Neural cell (in vitro differentiated cells): ENCODE results near the gene TMTC3. TPM values are rescaled to one million over a fixed set of nuclear protein-coding genes. Genes with fewer than 3 reads are reported as not detected.

Source experiments
- H2AFZ ChIP-seq: fragments of 200-600, 300-800 bp; sonication (generic), shearing (Covaris generic); 2 replicates; pipeline ENCODE4 v1.6.0; 2014; ENCODE audit warnings: low read depth, mild to moderate bottlenecking, antibody characterized with exemption, low read length, moderate library complexity
- H3F3A ChIP-seq: fragments of 200-600 bp; shearing (Covaris generic); 2 replicates; pipeline ENCODE4 v1.6.1; 2016; ENCODE audit warnings: mild to moderate bottlenecking, moderate library complexity, mixed read lengths, antibody characterized with exemption, low read length; ENCODE audit not compliant: insufficient read depth, poor library complexity, severe bottlenecking
- H3K27ac ChIP-seq: fragments of 200-600, 300-800 bp; sonication (generic), shearing (Covaris generic); 2 replicates; pipeline ENCODE4 v1.5.1; 2014; ENCODE audit warnings: mild to moderate bottlenecking, low read length, moderate library complexity
- H3K27me3 ChIP-seq: fragments of 300-800, 200-600 bp; sonication (generic), shearing (Covaris generic); 2 replicates; pipeline ENCODE4 v1.6.0; 2014; ENCODE audit warnings: mild to moderate bottlenecking, low read depth, low read length, moderate library complexity; ENCODE audit not compliant: insufficient read depth
- H3K36me3 ChIP-seq: fragments of 300-800, 200-600 bp; sonication (generic), shearing (Covaris generic); 2 replicates; pipeline ENCODE4 v1.5.1; 2014; ENCODE audit warnings: mild to moderate bottlenecking, antibody characterized with exemption, low read length, moderate library complexity; ENCODE audit not compliant: insufficient read depth
- H3K4me2 ChIP-seq: fragments of 300-800, 200-600 bp; sonication (generic), shearing (Covaris generic); 2 replicates; pipeline ENCODE4 v1.6.0; 2014; ENCODE audit warnings: mild to moderate bottlenecking, low read length
- H3K4me3 ChIP-seq: fragments of 300-800, 200-600 bp; sonication (generic), shearing (Covaris generic); 2 replicates; pipeline ENCODE4 v1.5.1; 2014; ENCODE audit warnings: mild to moderate bottlenecking, low read length, moderate library complexity
- H3K79me2 ChIP-seq: fragments of 200-600 bp; shearing (Covaris generic); replicated peaks from 2 replicates; pipeline ENCODE4 v1.6.0; 2014; ENCODE audit warnings: mild to moderate bottlenecking, low read length, moderate library complexity; ENCODE audit not compliant: insufficient read depth
- H3K9ac ChIP-seq: fragments of 300-800, 200-600 bp; sonication (generic), shearing (Covaris generic); 2 replicates; pipeline ENCODE4 v1.6.1; 2016; ENCODE audit warnings: mild to moderate bottlenecking, low read length, mixed read lengths
- H3K9me2 ChIP-seq: fragments of 200-600 bp; shearing (Covaris generic); 2 replicates; pipeline ENCODE4 v1.6.1; 2016; ENCODE audit warnings: mild to moderate bottlenecking, low read length, mixed read lengths; ENCODE audit not compliant: insufficient read depth
- H3K9me3 ChIP-seq: fragments of 200-600, 300-800 bp; sonication (generic), shearing (Covaris generic); 2 replicates; pipeline ENCODE4 v1.6.1; 2016; ENCODE audit warnings: mild to moderate bottlenecking, mixed run types, low read length, moderate library complexity, mixed read lengths
- H4K20me1 ChIP-seq: fragments of 200-600 bp; shearing (Covaris generic); 2 replicates; pipeline ENCODE4 v1.6.1; 2016; ENCODE audit warnings: mild to moderate bottlenecking, mixed run types; ENCODE audit not compliant: insufficient read depth
- EP300 ChIP-seq: fragments of 450-650 bp; conservative IDR thresholded peaks from 2 replicates; pipeline ENCODE4 v1.6.1; 2014; ENCODE audit warnings: antibody characterized with exemption, mild to moderate bottlenecking, moderate library complexity; ENCODE audit not compliant: poor library complexity, severe bottlenecking
- EZH2 ChIP-seq: fragments of 200-600, 300-800 bp; shearing (Covaris generic), sonication (generic); IDR thresholded peaks from 2 replicates; pipeline ENCODE4 v1.6.1; 2014; ENCODE audit warnings: antibody characterized with exemption, low read length, borderline replicate concordance, mild to moderate bottlenecking; ENCODE audit not compliant: insufficient read depth, poor library complexity, severe bottlenecking
- MXI1 ChIP-seq: fragments of 450-650 bp; conservative IDR thresholded peaks from 2 replicates; pipeline ENCODE4 v1.6.1; 2014; ENCODE audit warnings: antibody characterized with exemption, mild to moderate bottlenecking; ENCODE audit not compliant: poor library complexity, severe bottlenecking
- POLR2AphosphoS5 ChIP-seq: IDR thresholded peaks from 2 replicates; pipeline ENCODE4 v1.6.1; 2012
- RAD21 ChIP-seq: fragments of 450-650 bp; conservative IDR thresholded peaks from 2 replicates; pipeline ENCODE4 v1.6.1; 2014; ENCODE audit warnings: antibody characterized with exemption, mild to moderate bottlenecking, moderate library complexity
- SMC3 ChIP-seq: fragments of 450-650 bp; conservative IDR thresholded peaks from 2 replicates; pipeline ENCODE4 v1.6.1; 2014; ENCODE audit warnings: antibody characterized with exemption, mild to moderate bottlenecking, moderate library complexity; ENCODE audit not compliant: poor library complexity
- TAF1 ChIP-seq: IDR thresholded peaks from 2 replicates; pipeline ENCODE4 v1.6.1; 2012; ENCODE audit warnings: low read depth
- polyA plus RNA-seq: library from polyadenylated mRNA; depleted of rRNA; stranded (reverse); fragments of >200 nt; gene quantifications from 2 replicates; pipeline ENCODE4 v1.2.3, GENCODE V29; 2014
- TF ChIP-seq, protein P1 (sequence below): fragments of 450-650 bp; IDR thresholded peaks from 2 replicates; pipeline ENCODE4 v1.5.1; 2014; ENCODE audit warnings: antibody characterized with exemption, mild to moderate bottlenecking, moderate library complexity; ENCODE audit not compliant: poor library complexity, severe bottlenecking
- TF ChIP-seq, protein P2 (sequence below): IDR thresholded peaks from 2 replicates; pipeline ENCODE4 v1.6.1; 2012; ENCODE audit warnings: borderline replicate concordance

Gene TMTC3
- polyA plus RNA-seq, 1 donor from 2014 or later: 17.2 TPM

DNA sequence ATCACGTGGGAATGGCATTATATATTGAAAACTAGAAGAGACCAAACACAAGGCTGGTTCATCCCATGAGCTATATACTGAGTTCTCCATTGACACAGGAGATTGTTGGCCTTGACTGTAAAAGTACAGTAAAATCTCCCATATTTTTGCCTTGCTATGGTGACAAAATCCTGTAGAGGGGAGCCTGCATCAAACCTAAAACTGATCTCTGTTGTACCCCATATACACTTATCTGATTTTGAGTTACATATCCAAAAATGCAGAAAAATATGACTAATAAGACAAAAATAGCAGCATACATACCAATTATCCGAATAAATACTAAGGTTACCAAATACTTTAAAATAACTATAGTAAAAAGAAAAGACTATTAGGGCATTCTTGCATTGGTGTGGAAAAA is 60.4 kb downstream of the TMTC3 start:
- Histone ChIP-seq H3K4me2 (no peak overlapping the region), H3K4me3 (no peak overlapping the region), H4K20me1 (no peaks in the 10 kb centered on the region), H3K36me3 (no peaks in the 10 kb centered on the region), H3K27ac (no peak overlapping the region), H3K9ac (no peak overlapping the region), H3K79me2 (no peaks in the 10 kb centered on the region), H3K27me3 (no peaks in the 10 kb centered on the region), H3K9me3 (no peaks in the 10 kb centered on the region), H3K9me2 (no peaks in the 10 kb centered on the region), H3F3A (no peaks in the 10 kb centered on the region), H2AFZ (no peak overlapping the region)
- no peak for TF ChIP-seq MXI1
- no peak for TF ChIP-seq EZH2
- TF ChIP-seq RAD21: no peak
- TF ChIP-seq EP300: no peak
- TF ChIP-seq, protein P1, sequence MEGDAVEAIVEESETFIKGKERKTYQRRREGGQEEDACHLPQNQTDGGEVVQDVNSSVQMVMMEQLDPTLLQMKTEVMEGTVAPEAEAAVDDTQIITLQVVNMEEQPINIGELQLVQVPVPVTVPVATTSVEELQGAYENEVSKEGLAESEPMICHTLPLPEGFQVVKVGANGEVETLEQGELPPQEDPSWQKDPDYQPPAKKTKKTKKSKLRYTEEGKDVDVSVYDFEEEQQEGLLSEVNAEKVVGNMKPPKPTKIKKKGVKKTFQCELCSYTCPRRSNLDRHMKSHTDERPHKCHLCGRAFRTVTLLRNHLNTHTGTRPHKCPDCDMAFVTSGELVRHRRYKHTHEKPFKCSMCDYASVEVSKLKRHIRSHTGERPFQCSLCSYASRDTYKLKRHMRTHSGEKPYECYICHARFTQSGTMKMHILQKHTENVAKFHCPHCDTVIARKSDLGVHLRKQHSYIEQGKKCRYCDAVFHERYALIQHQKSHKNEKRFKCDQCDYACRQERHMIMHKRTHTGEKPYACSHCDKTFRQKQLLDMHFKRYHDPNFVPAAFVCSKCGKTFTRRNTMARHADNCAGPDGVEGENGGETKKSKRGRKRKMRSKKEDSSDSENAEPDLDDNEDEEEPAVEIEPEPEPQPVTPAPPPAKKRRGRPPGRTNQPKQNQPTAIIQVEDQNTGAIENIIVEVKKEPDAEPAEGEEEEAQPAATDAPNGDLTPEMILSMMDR: no peak
- TF ChIP-seq TAF1: no peak
- TF ChIP-seq, protein P2, sequence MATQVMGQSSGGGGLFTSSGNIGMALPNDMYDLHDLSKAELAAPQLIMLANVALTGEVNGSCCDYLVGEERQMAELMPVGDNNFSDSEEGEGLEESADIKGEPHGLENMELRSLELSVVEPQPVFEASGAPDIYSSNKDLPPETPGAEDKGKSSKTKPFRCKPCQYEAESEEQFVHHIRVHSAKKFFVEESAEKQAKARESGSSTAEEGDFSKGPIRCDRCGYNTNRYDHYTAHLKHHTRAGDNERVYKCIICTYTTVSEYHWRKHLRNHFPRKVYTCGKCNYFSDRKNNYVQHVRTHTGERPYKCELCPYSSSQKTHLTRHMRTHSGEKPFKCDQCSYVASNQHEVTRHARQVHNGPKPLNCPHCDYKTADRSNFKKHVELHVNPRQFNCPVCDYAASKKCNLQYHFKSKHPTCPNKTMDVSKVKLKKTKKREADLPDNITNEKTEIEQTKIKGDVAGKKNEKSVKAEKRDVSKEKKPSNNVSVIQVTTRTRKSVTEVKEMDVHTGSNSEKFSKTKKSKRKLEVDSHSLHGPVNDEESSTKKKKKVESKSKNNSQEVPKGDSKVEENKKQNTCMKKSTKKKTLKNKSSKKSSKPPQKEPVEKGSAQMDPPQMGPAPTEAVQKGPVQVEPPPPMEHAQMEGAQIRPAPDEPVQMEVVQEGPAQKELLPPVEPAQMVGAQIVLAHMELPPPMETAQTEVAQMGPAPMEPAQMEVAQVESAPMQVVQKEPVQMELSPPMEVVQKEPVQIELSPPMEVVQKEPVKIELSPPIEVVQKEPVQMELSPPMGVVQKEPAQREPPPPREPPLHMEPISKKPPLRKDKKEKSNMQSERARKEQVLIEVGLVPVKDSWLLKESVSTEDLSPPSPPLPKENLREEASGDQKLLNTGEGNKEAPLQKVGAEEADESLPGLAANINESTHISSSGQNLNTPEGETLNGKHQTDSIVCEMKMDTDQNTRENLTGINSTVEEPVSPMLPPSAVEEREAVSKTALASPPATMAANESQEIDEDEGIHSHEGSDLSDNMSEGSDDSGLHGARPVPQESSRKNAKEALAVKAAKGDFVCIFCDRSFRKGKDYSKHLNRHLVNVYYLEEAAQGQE: no peak

DNA sequence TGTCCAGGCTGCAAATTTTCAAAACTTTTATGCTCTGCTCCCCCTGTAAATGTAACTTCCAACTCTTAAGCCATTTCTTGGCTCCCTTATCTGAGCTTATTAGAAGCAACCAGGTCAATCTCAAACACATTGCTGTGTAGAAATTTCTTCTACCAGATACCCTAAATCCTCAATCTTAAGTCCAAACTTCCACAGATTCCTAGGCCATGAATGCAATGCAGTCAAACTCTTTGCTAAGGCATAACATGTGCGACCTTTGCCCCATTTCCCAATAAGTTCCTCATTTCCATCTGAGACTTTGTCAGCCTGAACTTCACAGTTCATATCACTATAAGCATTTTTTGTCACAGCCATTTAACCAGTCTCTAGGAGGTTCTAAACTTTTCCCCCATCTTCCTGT is 64.5 kb downstream of the TMTC3 start:
- no peaks in the 10 kb centered on the region for H3K36me3 ChIP-seq
- TF ChIP-seq, protein P1: no peak
- TF ChIP-seq EZH2 (no peak), TAF1 (no peak), RAD21 (no peak), SMC3 (no peak), MXI1 (no peak), EP300 (no peak), POLR2AphosphoS5 (no peak)
- TF ChIP-seq, protein P2: no peak

More for the DNA sequence above, 64.5 kb downstream of the TMTC3 start:
- no peaks in the 10 kb centered on the region for H3K27me3 ChIP-seq
- no peak overlapping the region for H3K4me3 ChIP-seq
- no peaks in the 10 kb centered on the region for H3K9me2 ChIP-seq
- H4K20me1 ChIP-seq: no peaks in the 10 kb centered on the region
- H3K9ac ChIP-seq: no peak overlapping the region
- no peaks in the 10 kb centered on the region for H3F3A ChIP-seq
- no peaks in the 10 kb centered on the region for H3K9me3 ChIP-seq
- H3K79me2 ChIP-seq: no peaks in the 10 kb centered on the region
- no peak overlapping the region for H3K27ac ChIP-seq
- no peak overlapping the region for H3K4me2 ChIP-seq
- H2AFZ ChIP-seq: no peak overlapping the region
